C1 segment of cervical spinal cord (tissue), 14 donors: ENCODE data around the gene C9orf50.
"Not testable (repeated sequence)": the region's sequence is repeated elsewhere in the genome, so short reads cannot be mapped to it uniquely, and the experiment has no call there.

Source experiments
- DNase-seq, 14 donors: peaks; one replicate each; lab custom pipeline; 2025; lab: John Stamatoyannopoulos, UW

C9orf50 gene

DNA sequence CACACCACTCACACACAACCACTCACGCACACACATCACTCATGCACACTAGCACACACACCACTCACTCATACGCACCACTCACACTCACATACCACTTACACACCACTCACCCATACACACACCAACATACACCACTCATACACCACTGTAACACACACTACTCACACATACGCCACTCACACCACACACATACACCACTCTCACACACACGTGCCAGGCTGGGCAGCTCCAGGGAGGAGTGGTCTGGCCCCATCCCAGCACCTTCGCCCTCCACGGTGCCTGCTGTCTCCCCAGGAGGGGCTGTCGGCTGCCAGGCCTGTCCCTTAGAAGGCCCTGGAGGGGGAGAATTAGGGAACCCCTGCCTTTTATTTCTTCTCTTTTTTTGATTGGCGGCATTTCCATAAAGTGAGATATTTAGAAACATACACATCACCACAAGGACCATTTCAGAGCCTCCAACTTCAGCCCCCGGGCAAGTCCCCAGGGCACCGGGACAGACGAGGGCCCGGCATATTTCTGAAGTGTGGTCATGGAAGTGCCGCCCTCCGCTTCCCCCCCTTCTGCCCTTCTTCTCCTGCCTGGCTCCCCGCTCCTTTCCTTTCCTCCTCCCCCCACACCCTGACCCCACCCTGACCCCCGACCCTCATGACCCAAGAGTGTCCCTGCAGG is 27.3 kb upstream of the C9orf50 start:
- no peak for DNase-seq

DNA sequence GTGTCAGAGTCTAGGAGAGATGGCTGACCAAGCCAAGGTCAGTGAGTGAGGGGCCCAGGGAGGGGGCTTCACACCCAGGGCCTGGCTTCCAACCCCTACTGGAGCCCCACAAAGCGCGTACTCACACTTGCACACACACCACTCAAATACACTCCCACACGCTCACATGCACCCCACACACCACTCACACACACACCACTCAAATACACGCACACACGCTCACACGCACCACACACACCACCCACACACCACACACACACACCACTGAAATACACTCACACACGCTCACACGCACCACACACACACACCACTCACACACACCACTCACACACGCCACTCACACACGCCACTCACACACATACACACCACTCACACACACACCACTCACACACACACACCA is 26.7 kb upstream of the C9orf50 start:
- no peak for DNase-seq

DNA sequence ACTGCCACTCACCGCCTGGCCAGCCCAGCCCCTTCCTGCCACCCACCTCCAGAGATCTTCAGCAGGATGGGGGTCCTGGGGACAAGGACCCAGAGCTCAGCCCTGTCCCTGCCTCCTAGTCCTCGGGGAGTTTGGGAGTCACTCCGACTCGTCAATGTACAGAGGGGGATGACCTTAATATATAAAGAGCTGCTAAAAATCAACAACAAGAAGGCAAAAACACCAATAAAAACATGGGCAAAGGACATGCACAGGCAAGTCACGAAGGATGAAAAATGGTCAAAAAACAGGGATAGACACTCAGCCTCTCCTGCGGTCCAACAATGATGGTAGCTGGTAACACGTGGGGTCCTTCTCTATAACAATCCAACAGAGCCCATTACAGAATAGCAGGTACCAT is 25.8 kb upstream of the C9orf50 start:
- DNase-seq, result no peak

DNA sequence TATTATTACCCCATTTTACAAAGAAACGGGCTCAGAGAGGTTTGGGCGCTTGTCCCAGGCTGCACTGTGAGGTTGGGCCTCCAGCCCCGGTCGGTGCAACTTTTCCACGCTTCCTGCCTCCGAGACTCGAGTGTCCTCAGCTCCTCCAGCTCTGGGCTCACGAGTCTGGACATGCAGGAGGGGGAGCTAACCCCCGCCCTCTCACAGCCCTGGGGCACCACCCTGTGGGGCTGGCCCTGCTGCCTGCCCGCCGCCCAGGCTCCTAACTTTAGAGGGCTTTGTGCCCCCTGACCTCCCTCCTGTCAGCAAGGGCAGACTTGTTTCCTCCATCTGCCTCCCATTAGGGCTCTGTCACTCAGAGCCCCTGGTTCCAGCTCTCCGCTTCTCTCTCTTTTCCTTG is 25.4 kb upstream of the C9orf50 start:
- no peak for DNase-seq

DNA sequence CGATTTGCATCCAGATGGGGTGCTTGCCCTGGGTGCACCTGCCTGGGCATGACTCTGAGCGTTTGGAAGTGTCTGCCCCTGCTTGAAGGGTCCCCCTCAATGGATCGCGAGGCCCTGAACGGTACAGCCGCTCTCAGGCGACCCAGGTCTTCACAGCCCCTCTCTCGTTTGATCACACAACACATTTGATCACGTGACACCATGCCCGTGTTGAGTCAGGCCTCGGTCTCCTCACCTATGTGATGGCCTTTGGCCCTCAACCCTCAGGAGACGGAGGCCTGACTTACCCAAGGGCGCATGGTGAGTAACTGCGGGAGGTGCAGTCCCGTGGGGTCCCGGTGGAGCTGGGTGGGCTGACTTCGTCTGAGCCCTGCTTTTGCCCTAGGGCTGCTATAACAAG is 24.0 kb upstream of the C9orf50 start:
- DNase-seq, result no peak

DNA sequence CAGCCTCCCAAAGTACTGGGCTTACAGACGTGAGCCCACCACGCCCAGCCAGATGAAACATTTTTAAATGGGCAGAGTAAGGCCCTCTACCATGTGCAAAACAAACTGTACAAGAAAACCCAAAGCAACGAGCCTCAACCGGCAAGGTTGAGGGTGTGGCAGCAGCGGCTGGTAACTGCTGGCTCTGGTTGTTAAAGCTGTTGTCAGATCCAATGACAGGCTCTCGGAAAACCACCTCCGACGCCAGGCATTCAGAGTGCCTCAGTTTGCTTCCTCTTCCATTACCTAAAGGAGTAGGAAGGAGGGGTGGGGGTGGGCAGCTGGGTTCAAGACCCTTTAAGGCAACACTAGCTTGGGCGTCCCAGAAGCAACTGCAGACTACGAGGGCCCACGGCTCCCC is 23.5 kb upstream of the C9orf50 start:
- DNase-seq, result no peak

DNA sequence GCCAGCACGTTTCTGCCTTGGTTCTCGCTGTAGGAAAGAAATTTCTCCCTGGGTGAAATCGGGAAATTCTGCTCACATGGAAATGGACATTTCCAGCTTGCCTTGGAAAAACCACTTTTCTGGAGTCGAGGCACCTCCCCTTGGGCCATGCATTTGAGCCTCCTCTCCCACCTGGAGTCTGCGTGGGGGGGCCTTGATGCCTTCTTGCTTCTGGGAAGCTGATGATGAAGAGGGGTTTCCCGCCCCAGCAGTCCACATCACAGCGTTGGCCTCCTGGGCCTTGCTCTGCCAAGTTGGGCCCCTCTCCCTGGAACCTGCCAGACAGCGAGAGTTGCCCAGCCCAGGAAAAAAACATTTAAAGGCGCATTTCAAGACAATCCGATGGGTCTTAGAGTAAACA is 22.8 kb upstream of the C9orf50 start:
- no peak for DNase-seq

DNA sequence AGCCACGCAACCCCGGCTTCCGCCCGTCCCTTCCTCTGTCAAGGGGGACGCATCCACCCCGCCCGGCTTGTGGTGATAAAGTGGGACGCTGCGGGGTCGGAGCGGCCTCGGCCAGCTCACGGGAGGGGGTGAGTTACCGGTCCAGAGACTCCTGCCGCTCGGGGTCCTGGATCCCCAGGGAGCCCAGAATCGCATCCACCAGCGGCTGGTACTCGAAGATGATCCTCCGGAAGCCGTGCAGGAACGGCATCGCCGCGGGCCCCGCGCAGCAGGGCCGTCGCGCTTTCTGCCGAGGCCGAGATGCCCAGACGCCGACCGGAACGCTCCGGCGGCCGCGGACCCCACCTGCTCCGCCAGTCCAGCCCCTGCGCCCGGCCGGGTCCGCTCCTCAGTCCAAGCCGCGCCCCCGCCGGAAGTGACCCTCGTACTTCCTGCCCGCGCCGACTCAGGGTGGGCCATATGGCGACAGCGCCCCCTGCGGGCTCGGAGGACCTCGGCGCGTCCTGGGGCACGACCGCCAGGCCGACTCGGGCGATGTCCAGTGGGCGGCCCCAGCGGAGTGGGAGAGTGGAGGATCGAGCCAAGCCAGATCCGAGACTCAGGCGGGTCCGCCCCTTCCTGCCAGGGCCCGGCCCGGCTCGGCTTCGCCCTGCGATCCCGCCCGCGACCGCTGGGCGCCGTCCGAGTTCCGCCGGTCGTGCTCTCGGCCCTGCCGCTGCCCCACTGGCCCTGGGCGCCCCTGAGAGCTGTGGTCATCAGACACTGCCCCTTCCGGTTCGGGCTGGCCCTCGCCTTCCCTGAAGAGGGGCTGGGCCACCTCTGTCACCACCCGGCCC is 21.1 kb upstream of the C9orf50 start, which contains the start of gene ASB6:
Gene ASB6, minus strand, starts transcription at position 402 of the 836 bp plus-strand sequence. Its CDS starts 152 bp downstream, at position 250.
- peak; percentile 54 to 99 (median 93) for DNase-seq

DNA sequence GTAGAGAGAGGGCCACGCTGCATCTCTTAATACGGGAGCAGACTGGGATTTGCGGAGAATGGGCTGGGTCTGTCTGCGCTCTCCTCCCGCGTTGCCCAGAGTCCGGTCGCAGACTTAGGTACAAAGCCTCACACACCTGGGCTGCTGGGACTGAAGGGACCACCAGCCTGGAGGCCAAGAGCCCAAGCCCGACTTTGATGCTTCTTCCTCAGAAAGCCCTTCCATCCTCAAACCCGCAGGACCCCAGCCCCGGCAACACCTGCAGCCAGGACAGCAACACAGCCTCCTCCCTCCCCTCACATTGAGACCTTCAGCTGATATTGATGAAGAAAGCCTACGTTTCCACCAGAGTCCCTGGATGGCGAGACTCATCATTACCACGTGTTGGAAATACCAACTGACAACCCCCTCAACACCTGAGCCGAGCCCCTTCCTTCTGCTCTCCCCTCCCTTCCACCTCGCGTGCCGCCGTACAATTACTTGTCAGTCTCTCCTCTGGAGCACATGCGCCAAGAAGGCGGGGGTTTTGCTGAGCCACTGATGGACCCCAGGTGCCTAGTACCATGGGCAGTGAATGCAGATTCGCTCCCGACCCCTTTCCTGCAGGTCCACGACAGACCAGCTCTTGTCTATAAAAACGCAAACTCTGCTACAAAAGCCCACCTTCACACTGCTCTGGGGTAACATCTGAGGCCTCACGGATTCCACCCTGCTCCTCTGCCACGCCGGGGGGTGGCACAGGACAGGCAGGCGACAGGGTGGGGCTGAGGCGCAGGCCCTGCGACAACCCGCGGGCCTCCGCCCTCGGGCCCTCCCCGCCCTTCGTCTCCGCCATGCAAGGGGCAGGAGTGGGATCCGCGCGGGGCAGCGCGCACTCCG is 20.2 kb upstream of the C9orf50 start:
- no peak for DNase-seq

DNA sequence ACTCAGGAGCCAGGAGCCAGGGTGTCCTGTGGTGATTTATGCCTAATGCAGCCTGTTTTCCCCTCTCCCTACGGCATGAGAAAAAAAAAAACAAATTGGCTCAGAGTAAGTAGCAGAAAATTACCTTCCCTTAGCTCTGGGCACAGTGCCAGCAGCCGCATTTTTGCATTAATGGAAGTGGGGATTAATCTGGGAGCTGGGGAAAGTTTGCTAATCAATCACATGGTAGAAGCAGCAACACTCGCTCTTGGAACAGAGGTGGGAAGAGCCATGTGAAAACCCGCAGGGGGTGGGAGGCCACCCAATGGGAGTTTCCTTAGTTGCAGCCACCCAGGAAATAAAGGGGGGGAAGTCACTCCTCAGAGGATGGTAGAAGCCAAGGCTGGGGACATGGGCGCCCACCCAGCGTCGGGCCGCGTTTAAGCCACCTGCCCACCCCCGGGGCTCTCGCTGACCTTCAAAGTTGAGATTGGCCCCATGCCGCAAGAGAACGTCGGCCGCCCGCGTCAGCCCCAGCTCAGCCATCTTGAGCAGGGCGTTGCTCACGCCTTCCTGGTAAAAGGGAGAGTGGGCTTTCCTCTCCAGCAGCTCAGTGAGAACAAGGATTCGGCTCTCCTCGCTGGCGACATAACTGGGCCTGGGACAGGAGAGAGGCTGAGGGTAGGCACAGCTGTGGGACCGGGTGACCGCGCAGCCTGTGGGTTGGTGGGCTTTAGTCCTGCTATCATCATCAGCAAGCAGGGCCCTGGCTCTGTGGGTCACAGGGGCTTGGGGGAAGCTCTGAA is 19.4 kb upstream of the C9orf50 start:
- DNase-seq, result peak in 7 of 14 donors; percentile 26 to 62 (median 45)

DNA sequence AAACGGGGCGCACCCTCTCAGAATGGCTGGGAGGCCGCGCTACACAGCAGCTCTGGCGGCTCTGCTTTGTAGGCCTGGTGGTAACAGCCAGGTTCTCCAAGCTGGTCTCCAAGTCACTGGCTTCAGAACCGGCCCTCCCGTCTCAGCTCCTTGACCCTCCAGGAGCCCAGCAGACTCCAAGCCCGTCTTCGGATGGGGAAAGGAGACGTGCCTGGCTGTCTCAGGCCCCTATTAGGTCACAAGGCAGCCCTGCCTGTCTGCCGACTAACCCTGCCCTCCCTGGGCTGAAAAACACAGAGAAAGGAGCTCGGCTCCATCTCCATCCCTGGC is 18.8 kb upstream of the C9orf50 start:
- peak in 1 of 14 donors; percentile 59 for DNase-seq

DNA sequence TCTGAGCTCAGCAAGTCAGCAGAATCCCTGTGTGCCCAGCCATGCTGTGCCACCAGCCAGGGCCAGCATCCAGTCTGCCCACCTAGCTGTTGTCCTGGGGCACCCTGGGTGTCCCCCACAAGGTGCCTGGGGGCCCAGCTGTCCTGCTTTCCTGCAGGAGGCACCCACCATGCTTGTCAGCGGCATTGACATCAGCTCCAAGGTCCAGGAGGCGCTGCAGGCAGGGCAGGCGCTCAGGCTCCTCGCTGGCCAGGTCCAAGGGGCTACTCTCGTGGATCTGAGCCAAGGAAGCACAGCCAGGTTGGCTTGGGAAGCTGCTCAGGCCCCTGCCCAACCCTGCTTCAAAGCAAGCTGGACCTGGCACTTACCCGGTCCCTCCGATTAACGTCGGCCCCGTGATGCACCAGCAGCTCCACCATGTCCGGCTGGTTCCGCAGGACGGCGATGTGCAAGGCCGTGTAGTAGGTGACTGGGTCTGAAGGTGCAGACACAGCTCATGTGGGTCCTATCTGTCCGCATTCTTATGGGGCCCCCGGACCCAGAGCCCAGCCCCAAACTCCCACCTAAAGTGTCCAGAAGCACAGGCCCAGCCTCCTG is 18.2 kb upstream of the C9orf50 start:
- DNase-seq, result no peak

DNA sequence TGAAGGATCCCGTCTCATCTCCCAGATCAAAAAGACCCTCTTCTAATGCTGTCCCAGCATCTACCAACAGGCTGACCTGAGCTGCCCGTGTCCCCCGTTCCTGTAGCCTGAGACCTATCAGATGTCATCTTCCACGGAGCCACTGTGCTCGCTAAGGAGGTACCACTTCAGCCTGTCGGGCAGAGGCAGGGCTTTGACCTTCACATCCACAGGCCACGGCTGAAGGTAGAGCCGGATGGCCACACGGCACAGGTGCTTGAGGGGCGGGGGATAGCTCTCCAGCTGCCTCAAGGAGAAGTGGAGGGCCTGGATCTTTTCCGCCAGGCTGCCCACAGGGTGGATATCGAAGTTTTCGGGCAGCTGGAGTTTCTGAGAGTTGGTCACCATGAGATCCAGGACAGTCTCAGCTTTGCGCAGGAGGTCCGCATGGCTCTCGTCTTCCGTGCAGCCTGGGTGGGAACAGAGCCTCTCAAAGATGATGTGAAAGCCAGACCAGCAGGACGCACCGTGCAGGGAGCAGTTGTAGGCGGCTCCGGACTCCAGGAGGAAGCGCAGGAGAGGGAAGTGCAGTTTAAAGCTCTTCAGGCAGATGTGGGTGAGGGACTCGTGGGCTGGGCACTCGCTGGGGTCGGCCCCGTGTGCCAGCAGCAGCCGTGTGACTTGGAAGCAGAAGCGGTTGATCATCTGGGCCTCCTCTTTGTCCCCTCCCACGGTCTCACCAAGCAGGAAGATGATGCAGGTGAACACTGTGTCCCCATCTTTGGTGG is 17.0 kb upstream of the C9orf50 start:
- DNase-seq, result no peak

DNA sequence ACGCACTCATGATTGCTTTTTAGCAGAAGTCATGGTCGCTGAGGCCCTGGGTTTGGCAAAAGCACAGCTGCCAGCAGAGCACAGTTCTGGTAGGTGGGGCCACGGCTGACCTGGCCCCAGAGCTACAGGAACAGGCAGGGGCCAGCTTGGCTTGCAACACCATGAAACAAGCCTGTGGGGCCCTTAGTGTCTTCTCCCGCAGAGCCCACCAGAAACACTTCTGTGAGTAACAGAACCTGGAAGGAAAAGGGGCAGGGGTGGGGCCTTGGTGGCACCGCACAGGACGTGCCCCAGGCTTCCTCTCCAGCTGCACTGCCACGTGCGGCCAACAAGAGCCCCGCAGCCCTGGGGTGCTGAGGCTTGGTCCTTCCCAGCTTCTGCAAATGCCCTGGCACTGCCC is 16.2 kb upstream of the C9orf50 start:
- no peak for DNase-seq

DNA sequence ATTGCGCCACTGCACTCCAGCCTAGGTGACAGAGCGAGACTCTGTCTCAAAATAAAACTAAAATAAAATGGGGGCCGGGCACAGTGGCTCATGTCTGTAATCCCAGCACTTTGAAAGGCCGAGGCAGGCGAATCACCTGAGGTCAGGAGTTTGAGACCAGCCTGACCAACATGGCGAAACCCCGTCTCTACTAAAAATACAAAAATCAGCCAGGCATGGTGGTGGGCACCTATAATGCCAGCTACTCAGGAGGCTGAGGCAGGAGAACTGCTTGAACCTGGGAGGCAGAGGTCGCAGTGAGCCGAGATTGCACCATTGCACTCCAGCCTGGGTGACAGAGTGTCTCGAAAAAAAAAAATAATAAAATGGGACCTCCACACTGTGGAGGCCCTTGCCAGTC is 15.4 kb upstream of the C9orf50 start:
- not testable (repeated sequence) for DNase-seq

DNA sequence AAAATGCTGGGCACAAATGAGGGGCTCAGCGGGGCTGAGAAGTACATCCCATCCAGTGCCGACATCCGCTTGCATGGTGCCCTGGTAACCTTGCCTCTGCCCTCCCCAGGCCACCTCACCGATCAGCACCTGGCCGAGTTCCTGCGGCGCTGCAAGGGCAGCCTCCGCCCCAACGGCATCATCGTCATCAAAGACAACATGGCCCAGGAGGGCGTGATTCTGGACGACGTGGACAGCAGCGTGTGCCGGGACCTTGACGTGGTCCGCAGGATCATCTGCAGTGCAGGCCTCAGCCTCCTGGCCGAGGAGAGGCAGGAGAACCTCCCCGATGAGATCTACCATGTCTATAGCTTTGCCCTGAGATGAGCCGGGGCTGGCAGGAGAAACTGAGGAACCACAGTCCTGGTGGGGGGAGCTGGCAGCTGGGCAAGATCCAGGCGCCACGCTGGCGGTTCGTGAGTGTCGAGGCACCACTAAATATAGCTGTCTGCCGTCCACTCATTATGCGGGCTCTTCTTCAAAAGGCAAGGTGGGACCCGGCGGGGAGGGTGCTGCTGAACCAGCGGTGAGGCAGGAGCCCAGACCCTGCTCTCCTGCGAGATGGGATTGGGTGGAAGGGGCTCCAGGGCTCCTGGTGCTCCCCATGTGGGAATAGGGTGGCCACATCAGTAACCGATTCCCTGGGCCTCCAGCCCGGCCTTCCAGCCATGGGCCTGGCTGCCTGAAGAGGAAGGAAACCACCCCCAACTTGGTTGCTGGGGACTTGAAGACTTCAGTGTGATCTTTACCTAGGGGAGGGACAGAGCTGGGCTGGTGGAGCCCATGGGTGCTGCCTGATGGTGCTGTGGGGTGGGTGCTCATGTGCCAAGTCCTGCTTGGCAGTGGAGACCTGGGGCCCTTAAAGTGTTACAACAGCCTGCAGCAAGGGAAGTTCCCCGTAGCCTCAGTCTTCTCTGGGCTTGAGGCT is 14.5 kb upstream of the C9orf50 start:
- DNase-seq, result no peak

DNA sequence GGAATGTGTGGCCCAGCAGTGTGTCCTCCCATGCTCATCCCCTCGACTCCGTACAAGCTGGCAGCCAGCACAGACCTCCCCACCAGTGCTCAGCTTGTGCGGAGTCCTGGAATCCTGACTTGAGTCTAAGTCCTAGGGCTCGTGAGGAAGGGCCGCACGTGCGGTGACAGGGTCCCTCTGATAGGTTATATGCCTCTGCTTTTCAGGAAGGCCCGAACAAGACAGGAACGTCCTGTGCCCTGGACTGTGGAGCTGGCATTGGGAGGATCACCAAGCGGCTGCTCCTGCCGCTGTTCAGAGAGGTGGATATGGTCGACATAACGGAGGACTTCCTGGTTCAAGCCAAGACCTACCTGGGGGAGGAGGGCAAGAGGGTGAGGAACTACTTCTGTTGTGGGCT is 12.9 kb upstream of the C9orf50 start:
- no peak for DNase-seq

DNA sequence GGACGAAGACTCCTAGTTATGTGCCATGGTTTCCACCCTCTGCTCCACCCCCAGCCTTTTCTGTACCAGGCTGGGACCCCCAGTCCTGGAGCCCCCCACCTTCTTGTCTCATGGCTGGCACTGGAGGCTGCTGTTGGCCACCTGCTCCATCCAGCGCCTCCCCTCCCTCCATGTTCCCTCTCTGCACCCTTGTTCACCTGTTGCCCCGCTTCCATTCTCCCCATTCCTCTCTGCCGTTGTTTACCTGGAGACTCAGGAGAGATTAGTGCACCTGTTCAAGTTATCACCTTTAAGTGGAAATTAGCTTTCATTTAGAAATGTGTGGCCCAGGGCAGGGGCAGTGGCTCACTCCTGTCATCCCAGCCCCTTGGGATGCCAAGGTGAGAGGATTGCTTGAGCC is 12.3 kb upstream of the C9orf50 start:
- no peak for DNase-seq

DNA sequence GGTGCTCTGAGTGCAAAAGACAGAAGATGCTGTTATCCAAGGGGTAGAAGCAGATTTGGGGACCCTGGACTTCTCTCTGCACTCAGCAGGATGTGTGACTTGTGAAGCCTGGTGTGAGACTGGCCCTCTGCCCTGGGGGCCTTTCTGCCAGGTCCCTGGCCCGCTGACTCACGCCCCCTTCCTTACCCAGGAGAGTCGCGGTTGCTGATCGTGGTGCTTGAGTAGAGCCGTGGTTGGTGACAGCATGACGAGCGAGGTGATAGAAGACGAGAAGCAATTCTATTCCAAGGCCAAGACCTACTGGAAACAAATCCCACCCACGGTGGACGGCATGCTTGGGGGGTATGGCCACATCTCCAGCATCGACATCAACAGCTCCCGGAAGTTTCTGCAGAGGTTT is 11.6 kb upstream of the C9orf50 start:
- DNase-seq, result peak in 1 of 14 donors; percentile 29
